Measurements from ENCODE around the gene MPDZ. TPM values are rescaled to one million over a fixed set of nuclear protein-coding genes. Genes with fewer than 3 reads are reported as not detected.
"Not testable (repeated sequence)": the region's sequence is repeated elsewhere in the genome, so short reads cannot be mapped to it uniquely, and the experiment has no call there.

Gene MPDZ
- total RNA-seq, 1 donor from 2014 or later, result not detected

DNA sequence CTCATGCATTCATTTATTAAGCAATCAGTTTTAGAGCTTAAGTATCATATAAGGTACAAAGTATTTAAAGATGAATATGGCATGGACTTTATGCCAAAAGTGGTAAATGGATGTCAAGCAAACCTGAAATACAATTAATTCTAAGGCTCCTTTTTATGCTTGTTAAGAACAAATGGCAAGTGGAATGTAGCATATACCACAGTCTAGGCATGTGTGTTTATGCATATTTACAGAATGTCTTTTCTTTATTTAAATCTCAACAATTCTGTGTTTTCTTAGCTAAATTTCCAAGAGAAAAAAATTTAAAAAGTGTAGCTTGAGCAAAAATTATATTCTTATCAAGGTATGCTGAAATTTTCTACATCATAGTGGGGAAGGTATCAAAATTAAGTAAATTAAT, 39.8 kb downstream of the MPDZ start:
- H3K4me3 Mint-ChIP-seq (ENCODE audit: low read depth), result no peak overlapping the region
- peaks cover 11% of the 10 kb centered on the region for H3K9me3 Mint-ChIP-seq
- DNase-seq (ENCODE audit: low spot score), result no peak
- no peaks in the 10 kb centered on the region for H3K4me1 Mint-ChIP-seq (ENCODE audit: low read depth)
- H3K36me3 Mint-ChIP-seq (ENCODE audit: low read depth), result no peaks in the 10 kb centered on the region
- H3K27me3 Mint-ChIP-seq (ENCODE audit: low read depth), result no peaks in the 10 kb centered on the region
- H3K27ac Mint-ChIP-seq, result no peak overlapping the region
- intact Hi-C loops (cut with micrococcal nuclease), result no loop called here

DNA sequence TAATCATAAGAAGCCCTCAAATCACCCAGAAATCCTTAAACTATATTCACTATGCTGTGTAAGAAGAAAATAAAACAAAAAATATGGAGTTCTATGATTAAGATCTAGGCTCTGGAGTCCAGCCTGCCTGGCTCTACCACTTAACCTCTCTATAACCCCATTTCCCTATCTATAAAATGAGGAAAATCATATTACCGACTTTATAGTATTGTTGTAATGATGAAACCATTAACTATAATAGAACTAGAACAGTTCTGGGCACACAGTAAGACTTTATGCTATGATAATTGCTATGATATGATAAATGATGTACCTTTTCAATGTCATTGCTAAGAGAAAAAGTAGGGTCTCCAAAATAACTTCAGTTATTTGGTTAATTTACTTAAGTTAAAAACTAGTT, 40.3 kb downstream of the MPDZ start:
- Mint-ChIP-seq H3K4me1 (ENCODE audit: low read depth) (no peaks in the 10 kb centered on the region), H3K4me3 (ENCODE audit: low read depth) (no peak overlapping the region), H3K36me3 (ENCODE audit: low read depth) (no peaks in the 10 kb centered on the region), H3K27me3 (ENCODE audit: low read depth) (no peaks in the 10 kb centered on the region), H3K9me3 (peaks cover 11% of the 10 kb centered on the region), H3K27ac (no peak overlapping the region)
- intact Hi-C loops (cut with micrococcal nuclease), result no loop called here
- DNase-seq (ENCODE audit: low spot score), result no peak

DNA sequence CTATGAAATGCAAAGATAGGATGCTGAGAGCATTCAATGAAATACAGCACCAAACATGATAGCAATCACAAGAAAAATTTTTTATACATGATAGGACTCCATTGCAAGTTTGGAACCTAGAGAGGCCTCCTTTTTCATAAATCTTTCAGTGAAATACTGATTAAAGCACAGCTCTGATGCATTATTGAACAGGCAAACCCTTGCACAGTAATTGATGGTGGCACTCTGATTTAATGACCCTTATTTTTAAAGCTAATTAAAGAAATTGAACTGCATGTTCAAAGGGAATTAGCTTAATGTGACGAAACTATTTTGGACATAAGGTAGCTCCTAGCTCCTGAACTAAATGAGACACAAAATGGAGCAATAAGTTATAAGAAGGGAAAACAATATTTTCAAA, 44.6 kb downstream of the MPDZ start:
- Mint-ChIP-seq H3K9me3 (peaks cover 8% of the 10 kb centered on the region), H3K27ac (no peak overlapping the region), H3K4me1 (ENCODE audit: low read depth) (no peaks in the 10 kb centered on the region), H3K4me3 (ENCODE audit: low read depth) (no peak overlapping the region), H3K27me3 (ENCODE audit: low read depth) (no peaks in the 10 kb centered on the region), H3K36me3 (ENCODE audit: low read depth) (no peaks in the 10 kb centered on the region)
- DNase-seq (ENCODE audit: low spot score), result no peak
- intact Hi-C loops (cut with micrococcal nuclease), result no loop called here

DNA sequence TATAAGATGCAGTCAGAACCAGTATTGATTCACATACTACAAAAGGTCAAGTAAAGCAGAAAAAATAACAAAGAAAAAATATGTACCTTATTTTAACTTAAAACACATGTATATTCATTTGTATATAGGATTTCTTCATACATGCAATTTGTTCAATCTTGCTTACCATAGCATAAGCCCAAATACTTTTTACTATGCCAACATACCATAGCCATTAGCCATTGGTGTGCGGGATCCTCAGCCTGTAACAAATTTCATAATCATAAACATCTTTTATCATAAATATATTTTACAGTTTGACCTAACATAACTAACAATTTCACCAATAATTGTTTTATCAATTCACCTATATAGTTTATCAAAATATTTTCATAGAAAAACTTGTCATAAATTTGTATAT, 51.1 kb downstream of the MPDZ start:
- intact Hi-C loops (cut with micrococcal nuclease), result no loop called here
- H3K4me1 Mint-ChIP-seq (ENCODE audit: low read depth), result no peaks in the 10 kb centered on the region
- H3K9me3 Mint-ChIP-seq, result peaks cover 7% of the 10 kb centered on the region
- no peaks in the 10 kb centered on the region for H3K27me3 Mint-ChIP-seq (ENCODE audit: low read depth)
- no peak overlapping the region for H3K4me3 Mint-ChIP-seq (ENCODE audit: low read depth)
- H3K36me3 Mint-ChIP-seq (ENCODE audit: low read depth), result no peaks in the 10 kb centered on the region
- no peak overlapping the region for H3K27ac Mint-ChIP-seq
- no peak for DNase-seq (ENCODE audit: low spot score)

GRCh38 chr9:13224366-13224765, 55.1 kb downstream of the MPDZ start:
- intact Hi-C loops (cut with micrococcal nuclease), result no loop called here
- Mint-ChIP-seq H3K27me3 (ENCODE audit: low read depth) (no peaks in the 10 kb centered on the region), H3K9me3 (peaks cover 7% of the 10 kb centered on the region), H3K4me3 (ENCODE audit: low read depth) (no peak overlapping the region), H3K4me1 (ENCODE audit: low read depth) (no peaks in the 10 kb centered on the region), H3K27ac (no peak overlapping the region), H3K36me3 (ENCODE audit: low read depth) (no peaks in the 10 kb centered on the region)
- DNase-seq (ENCODE audit: low spot score), result no peak

DNA sequence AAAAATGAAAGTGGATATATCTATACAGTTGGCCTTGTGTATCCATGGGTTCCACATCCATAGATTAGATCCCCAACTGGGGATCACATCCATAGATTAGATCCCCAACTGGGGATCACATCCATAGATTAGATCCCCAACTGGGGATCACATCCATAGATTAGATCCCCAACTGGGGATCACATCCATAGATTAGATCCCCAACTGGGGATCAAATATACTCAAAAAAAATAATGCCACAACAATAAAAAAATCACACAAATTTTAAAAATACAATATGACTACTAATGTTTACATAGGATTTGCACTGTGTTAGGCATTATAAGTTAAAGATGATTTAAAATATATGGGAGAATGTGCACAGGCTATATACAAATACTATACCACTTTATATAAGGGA, 56.8 kb downstream of the MPDZ start:
- H3K36me3 Mint-ChIP-seq (ENCODE audit: low read depth); H3K27ac Mint-ChIP-seq; H3K4me1 Mint-ChIP-seq (ENCODE audit: low read depth); H3K4me3 Mint-ChIP-seq (ENCODE audit: low read depth); H3K9me3 Mint-ChIP-seq; intact Hi-C loops (cut with micrococcal nuclease); DNase-seq (ENCODE audit: low spot score); H3K27me3 Mint-ChIP-seq (ENCODE audit: low read depth): not testable (repeated sequence)

GRCh38 chr9:13221741-13222140, 57.8 kb downstream of the MPDZ start:
- H3K4me1 Mint-ChIP-seq (ENCODE audit: low read depth), result no peaks in the 10 kb centered on the region
- H3K27ac Mint-ChIP-seq, result no peak overlapping the region
- H3K9me3 Mint-ChIP-seq, result peaks cover 9% of the 10 kb centered on the region
- no peak overlapping the region for H3K4me3 Mint-ChIP-seq (ENCODE audit: low read depth)
- H3K36me3 Mint-ChIP-seq (ENCODE audit: low read depth), result no peaks in the 10 kb centered on the region
- intact Hi-C loops (cut with micrococcal nuclease), result no loop called here
- DNase-seq (ENCODE audit: low spot score), result no peak
- H3K27me3 Mint-ChIP-seq (ENCODE audit: low read depth), result no peaks in the 10 kb centered on the region

GRCh38 chr9:13220837-13221236, 58.7 kb downstream of the MPDZ start:
- Mint-ChIP-seq H3K4me3 (ENCODE audit: low read depth) (no peak overlapping the region), H3K9me3 (peaks cover 4% of the 10 kb centered on the region), H3K4me1 (ENCODE audit: low read depth) (no peaks in the 10 kb centered on the region), H3K36me3 (ENCODE audit: low read depth) (no peaks in the 10 kb centered on the region), H3K27ac (no peak overlapping the region), H3K27me3 (ENCODE audit: low read depth) (no peaks in the 10 kb centered on the region)
- no peak for DNase-seq (ENCODE audit: low spot score)
- intact Hi-C loops (cut with micrococcal nuclease), result no loop called here

DNA sequence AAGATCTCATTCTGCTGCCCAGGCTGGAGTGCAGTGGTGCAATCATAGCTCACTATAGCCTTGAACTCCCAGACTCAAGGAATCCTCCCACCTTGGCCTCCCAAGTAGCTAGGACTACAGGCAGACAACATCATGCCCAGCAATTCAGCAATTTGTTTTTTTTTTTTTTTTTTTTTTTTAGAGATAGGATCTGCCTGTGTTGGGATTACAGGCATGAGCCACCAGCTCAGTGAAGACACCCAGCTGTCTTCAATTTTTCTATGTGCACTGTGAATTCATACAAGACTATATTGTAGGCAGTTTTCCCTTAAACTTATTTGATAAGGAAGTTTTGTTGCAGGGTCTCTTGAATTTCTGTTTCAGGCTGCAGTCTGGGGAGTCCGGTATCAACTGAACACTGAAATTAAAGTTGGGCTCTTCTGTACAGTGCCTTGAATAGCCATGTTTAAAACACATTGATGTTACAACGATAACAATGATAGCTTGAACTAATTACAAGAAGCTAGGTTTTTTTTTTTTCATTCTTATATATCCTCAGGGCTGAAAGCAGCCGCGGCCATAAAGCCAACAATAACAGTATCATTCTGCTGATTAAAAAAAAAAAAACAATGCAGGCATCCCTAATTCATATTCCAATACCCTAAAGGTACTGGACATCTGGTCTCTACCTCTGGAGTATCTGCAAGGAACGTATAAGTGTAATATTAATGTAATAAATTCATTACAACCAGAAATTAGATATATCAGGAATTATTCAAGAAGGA, 63.5 kb downstream of the MPDZ start:
- intact Hi-C loops (cut with micrococcal nuclease), result no loop called here
- DNase-seq (ENCODE audit: low spot score), result no peak
- Mint-ChIP-seq H3K27ac (no peak overlapping the region), H3K4me3 (ENCODE audit: low read depth) (no peak overlapping the region), H3K36me3 (ENCODE audit: low read depth) (no peaks in the 10 kb centered on the region), H3K27me3 (ENCODE audit: low read depth) (no peaks in the 10 kb centered on the region), H3K9me3 (peaks cover 4% of the 10 kb centered on the region), H3K4me1 (ENCODE audit: low read depth) (no peaks in the 10 kb centered on the region)

DNA sequence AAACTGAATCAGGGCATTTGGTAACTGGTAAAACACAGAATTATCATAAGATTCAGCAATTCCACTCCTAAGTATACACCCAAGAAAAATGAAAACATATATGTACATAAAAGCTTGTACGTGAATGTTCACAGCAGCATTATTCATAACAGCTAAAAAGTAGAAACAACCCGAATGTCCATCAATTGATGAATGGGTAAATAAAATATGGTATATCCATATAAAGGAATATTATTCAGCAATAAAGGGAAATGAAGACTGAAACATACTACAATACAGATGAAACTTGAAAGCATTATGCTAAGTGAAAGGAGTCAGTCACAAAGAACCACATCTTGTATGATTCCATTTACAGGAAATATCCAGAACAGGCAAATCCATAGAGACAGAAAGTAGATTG, 65.5 kb downstream of the MPDZ start:
- Mint-ChIP-seq H3K27me3 (ENCODE audit: low read depth) (no peaks in the 10 kb centered on the region), H3K4me3 (ENCODE audit: low read depth) (no peak overlapping the region), H3K36me3 (ENCODE audit: low read depth) (no peaks in the 10 kb centered on the region), H3K27ac (no peak overlapping the region), H3K4me1 (ENCODE audit: low read depth) (no peaks in the 10 kb centered on the region), H3K9me3 (peaks cover 7% of the 10 kb centered on the region)
- DNase-seq (ENCODE audit: low spot score), result no peak
- intact Hi-C loops (cut with micrococcal nuclease), result no loop called here

GRCh38 chr9:13213337-13213736, 66.2 kb downstream of the MPDZ start:
- Mint-ChIP-seq H3K9me3 (peaks cover 7% of the 10 kb centered on the region), H3K27ac (no peak overlapping the region), H3K27me3 (ENCODE audit: low read depth) (no peaks in the 10 kb centered on the region), H3K4me1 (ENCODE audit: low read depth) (no peaks in the 10 kb centered on the region), H3K36me3 (ENCODE audit: low read depth) (no peaks in the 10 kb centered on the region), H3K4me3 (ENCODE audit: low read depth) (no peak overlapping the region)
- DNase-seq (ENCODE audit: low spot score), result no peak
- intact Hi-C loops (cut with micrococcal nuclease), result no loop called here

GRCh38 chr9:13210306-13210705, 69.2 kb downstream of the MPDZ start:
- Mint-ChIP-seq H3K9me3 (peaks cover 13% of the 10 kb centered on the region), H3K4me1 (ENCODE audit: low read depth) (no peaks in the 10 kb centered on the region), H3K4me3 (ENCODE audit: low read depth) (no peak overlapping the region), H3K27ac (no peak overlapping the region), H3K36me3 (ENCODE audit: low read depth) (no peaks in the 10 kb centered on the region), H3K27me3 (ENCODE audit: low read depth) (no peaks in the 10 kb centered on the region)
- DNase-seq (ENCODE audit: low spot score), result no peak
- intact Hi-C loops (cut with micrococcal nuclease), result no loop called here

DNA sequence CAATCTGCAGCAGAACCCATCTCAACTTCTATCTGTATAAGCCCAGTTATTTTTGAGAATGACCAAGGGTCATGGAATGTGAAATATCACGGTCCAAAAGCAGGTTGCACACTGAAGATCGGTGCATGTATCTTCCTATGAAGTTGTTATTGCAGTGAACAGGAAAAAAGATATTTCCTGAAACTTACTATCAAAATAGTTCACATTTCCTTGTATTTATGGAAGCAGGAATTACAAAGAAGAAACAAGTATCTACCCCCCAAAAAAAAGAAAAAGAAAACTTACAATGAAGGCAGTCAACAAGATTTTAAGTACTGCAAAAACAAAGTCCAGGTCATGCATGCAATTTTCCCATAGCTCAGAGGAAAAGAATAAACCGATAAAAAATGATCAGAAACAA, 70.0 kb downstream of the MPDZ start:
- Mint-ChIP-seq H3K4me3 (ENCODE audit: low read depth) (no peak overlapping the region), H3K9me3 (peaks cover 15% of the 10 kb centered on the region), H3K27ac (no peak overlapping the region), H3K27me3 (ENCODE audit: low read depth) (no peaks in the 10 kb centered on the region), H3K4me1 (ENCODE audit: low read depth) (no peaks in the 10 kb centered on the region), H3K36me3 (ENCODE audit: low read depth) (no peaks in the 10 kb centered on the region)
- intact Hi-C loops (cut with micrococcal nuclease), result no loop called here
- no peak for DNase-seq (ENCODE audit: low spot score)

DNA sequence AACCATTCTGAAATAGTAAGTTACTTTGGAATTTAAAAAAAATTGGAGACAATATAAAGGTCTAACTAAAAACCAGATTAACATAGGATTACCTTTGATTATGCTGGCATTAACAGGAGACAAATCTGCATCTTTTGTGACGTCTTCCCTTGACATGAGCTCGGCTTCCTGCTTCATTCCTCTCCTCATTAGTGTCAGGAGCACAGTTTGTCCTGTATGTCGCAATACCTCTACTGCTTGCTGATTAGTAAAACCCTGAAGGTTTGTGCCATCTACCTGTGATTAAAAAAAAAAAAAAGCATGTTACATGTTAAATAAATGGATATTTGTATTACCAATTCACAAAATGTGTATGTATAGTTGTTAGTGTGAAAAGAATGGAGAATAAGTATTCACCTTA, 73.7 kb downstream of the MPDZ start:
- Mint-ChIP-seq H3K27ac (no peak overlapping the region), H3K9me3 (peaks cover 21% of the 10 kb centered on the region), H3K27me3 (ENCODE audit: low read depth) (no peaks in the 10 kb centered on the region), H3K4me3 (ENCODE audit: low read depth) (no peak overlapping the region), H3K36me3 (ENCODE audit: low read depth) (no peaks in the 10 kb centered on the region), H3K4me1 (ENCODE audit: low read depth) (no peaks in the 10 kb centered on the region)
- intact Hi-C loops (cut with micrococcal nuclease), result no loop called here
- no peak for DNase-seq (ENCODE audit: low spot score)

All from activated T-helper 2 cell treated with anti-CD3 and anti-CD28 coated beads, Interferon-gamma antibody, Interleukin-2, Interleukin-4, amounts not matched to agents 10 μg/mL and 5 μg/mL and 100 μg/mL, durations not matched to agents 14 hours and 24 hours and 36 hours (primary cell).